Large intestine (tissue), 3 donors: ENCODE results near the gene VWF. TPM values are rescaled to one million over a fixed set of nuclear protein-coding genes. Genes with fewer than 3 reads are reported as not detected.
A peak's percentile ranks its signal among the peaks of the same experiment; 100 is the strongest.
"Not testable (repeated sequence)": the region's sequence is repeated elsewhere in the genome, so short reads cannot be mapped to it uniquely, and the experiment has no call there.

Source experiments
- DNase-seq, 2 donors: peaks; one replicate each; pipeline versions ENCODE4 v3.0.0 to v3.0.0-alpha.2; 2013
- H3K27ac ChIP-seq: one replicate; pipeline ENCODE4 v1.5.1; 2013; ENCODE audit warnings: low read length
- H3K27me3 ChIP-seq: 2 replicates; pipeline ENCODE4 v1.6.1; 2013; ENCODE audit warnings: low read length; ENCODE audit not compliant: control insufficient read depth, insufficient read depth
- H3K36me3 ChIP-seq: 2 replicates; pipeline ENCODE4 v1.6.1; 2013; ENCODE audit warnings: low read length; ENCODE audit not compliant: control insufficient read depth, insufficient read depth
- H3K4me1 ChIP-seq: one replicate; pipeline ENCODE4 v1.6.1; 2013; ENCODE audit warnings: low read length; ENCODE audit not compliant: control insufficient read depth, insufficient read depth
- H3K4me3 ChIP-seq: one replicate; pipeline ENCODE4 v1.5.1; 2013; ENCODE audit warnings: low read length
- H3K9me3 ChIP-seq: one replicate; pipeline ENCODE4 v1.6.1; 2013; ENCODE audit warnings: mild to moderate bottlenecking, low read depth, low read length, moderate library complexity; ENCODE audit not compliant: control insufficient read depth
- WGBS: methylation state at CpG from one replicate; pipeline ENCODE4 v1.1.5; 2013; ENCODE audit warnings: low lambda C conversion rate; ENCODE audit not compliant: insufficient coverage; 5-methylcytosine and 5-hydroxymethylcytosine counted together
- polyA plus RNA-seq: library from polyadenylated mRNA; unstranded; fragments of 120-200 nt; gene quantifications from one replicate; pipeline ENCODE4 v1.2.1, GENCODE V29; 2013

Gene VWF
- polyA plus RNA-seq, 1 donor, result 13.8 TPM

- Histone ChIP-seq H3K4me1 (no peaks in the 10 kb centered on the region), H3K27me3 (no peaks in the 10 kb centered on the region), H3K9me3 (no peaks in the 10 kb centered on the region), H3K27ac (no peak overlapping the region), H3K36me3 (no peaks in the 10 kb centered on the region), H3K4me3 (no peak overlapping the region)
- no CpG with 5 or more reads among the region's 3 CpGs for WGBS
- no peak for DNase-seq
Measured at GRCh38 chr12:6036509-6036908, 88.0 kb downstream of the VWF start.

- no peaks in the 10 kb centered on the region for H3K36me3 ChIP-seq
- H3K9me3 ChIP-seq, result no peaks in the 10 kb centered on the region
- H3K4me3 ChIP-seq, result no peak overlapping the region
- DNase-seq, result no peak
- WGBS, result no CpG with 5 or more reads among the region's 9 CpGs
- no peak overlapping the region for H3K27ac ChIP-seq
- H3K27me3 ChIP-seq, result no peaks in the 10 kb centered on the region
- no peaks in the 10 kb centered on the region for H3K4me1 ChIP-seq
Measured at GRCh38 chr12:6034596-6034995, 89.9 kb downstream of the VWF start.

GRCh38 chr12:6033546-6033945 is 90.9 kb downstream of the VWF start:
- no CpG with 5 or more reads among the region's 8 CpGs for WGBS
- Histone ChIP-seq H3K27me3 (peaks cover 3% of the 10 kb centered on the region), H3K4me3 (no peak overlapping the region)

GRCh38 chr12:6032726-6033125 is 91.7 kb downstream of the VWF start:
- Histone ChIP-seq H3K27ac (no peak overlapping the region), H3K9me3 (no peaks in the 10 kb centered on the region), H3K27me3 (peaks cover 3% of the 10 kb centered on the region), H3K36me3 (no peaks in the 10 kb centered on the region), H3K4me3 (no peak overlapping the region), H3K4me1 (no peaks in the 10 kb centered on the region)
- DNase-seq, result no peak
- WGBS, result no CpG with 5 or more reads among the region's 8 CpGs

More at GRCh38 chr12:6033546-6033945, 90.9 kb downstream of the VWF start:
- no peaks in the 10 kb centered on the region for H3K4me1 ChIP-seq
- H3K36me3 ChIP-seq, result no peaks in the 10 kb centered on the region
- DNase-seq, result no peak
- H3K9me3 ChIP-seq, result no peaks in the 10 kb centered on the region
- no peak overlapping the region for H3K27ac ChIP-seq

GRCh38 chr12:6031001-6031400 is 93.5 kb downstream of the VWF start:
- Histone ChIP-seq H3K27ac (no peak overlapping the region), H3K4me3 (no peak overlapping the region), H3K4me1 (no peaks in the 10 kb centered on the region), H3K9me3 (no peaks in the 10 kb centered on the region), H3K36me3 (no peaks in the 10 kb centered on the region), H3K27me3 (peaks cover 6% of the 10 kb centered on the region)
- 90% methylated on average over 2 of the region's 8 CpGs for WGBS
- no peak for DNase-seq

GRCh38 chr12:6030081-6030480 is 94.4 kb downstream of the VWF start:
- Histone ChIP-seq H3K4me3 (no peak overlapping the region), H3K27me3 (peaks cover 6% of the 10 kb centered on the region), H3K36me3 (no peaks in the 10 kb centered on the region), H3K27ac (no peak overlapping the region), H3K9me3 (no peaks in the 10 kb centered on the region), H3K4me1 (no peaks in the 10 kb centered on the region)
- no CpG with 5 or more reads among the region's 3 CpGs for WGBS
- no peak for DNase-seq

GRCh38 chr12:6029401-6029800 is 95.1 kb downstream of the VWF start:
- H3K4me3 ChIP-seq, result no peak overlapping the region
- WGBS, result no CpG with 5 or more reads among the region's 5 CpGs
- H3K4me1 ChIP-seq, result no peaks in the 10 kb centered on the region
- H3K36me3 ChIP-seq, result no peaks in the 10 kb centered on the region
- H3K27me3 ChIP-seq, result peaks cover 6% of the 10 kb centered on the region
- no peak overlapping the region for H3K27ac ChIP-seq
- DNase-seq, result no peak
- H3K9me3 ChIP-seq, result no peaks in the 10 kb centered on the region

GRCh38 chr12:6026998-6027397 is 97.5 kb downstream of the VWF start:
- Histone ChIP-seq H3K4me3 (no peak overlapping the region), H3K4me1 (no peaks in the 10 kb centered on the region), H3K27ac (no peak overlapping the region), H3K9me3 (no peaks in the 10 kb centered on the region), H3K36me3 (no peaks in the 10 kb centered on the region), H3K27me3 (peaks cover 6% of the 10 kb centered on the region)
- no CpG with 5 or more reads among the region's 6 CpGs for WGBS
- DNase-seq, result no peak

- DNase-seq, H3K36me3 ChIP-seq, H3K4me1 ChIP-seq, H3K27me3 ChIP-seq, H3K27ac ChIP-seq, H3K4me3 ChIP-seq, H3K9me3 ChIP-seq: not testable (repeated sequence)
- no CpG with 5 or more reads among the region's 9 CpGs for WGBS
Measured at GRCh38 chr12:6025703-6026298, 98.7 kb downstream of the VWF start.

- not testable (repeated sequence) for H3K27ac ChIP-seq, H3K27me3 ChIP-seq, H3K36me3 ChIP-seq, DNase-seq, H3K4me3 ChIP-seq, H3K9me3 ChIP-seq, H3K4me1 ChIP-seq
- no CpG with 5 or more reads among the region's 2 CpGs for WGBS
Measured at GRCh38 chr12:6024066-6024465, 100.4 kb downstream of the VWF start.

- WGBS, result no CpG with 5 or more reads among the region's 5 CpGs
- Histone ChIP-seq H3K27ac (no peak overlapping the region), H3K4me3 (no peak overlapping the region), H3K27me3 (no peaks in the 10 kb centered on the region), H3K4me1 (peaks cover 4% of the 10 kb centered on the region), H3K9me3 (no peaks in the 10 kb centered on the region), H3K36me3 (no peaks in the 10 kb centered on the region)
- peak in 1 of 2 donors; percentile 32 for DNase-seq
Measured at GRCh38 chr12:6020930-6021329, 103.5 kb downstream of the VWF start.
